Hindlimb muscle (tissue), 1 donor: ENCODE results near the gene GRAMD1A. TPM values are rescaled to one million over a fixed set of nuclear protein-coding genes. Genes with fewer than 3 reads are reported as not detected.
"Not testable (repeated sequence)": the region's sequence is repeated elsewhere in the genome, so short reads cannot be mapped to it uniquely, and the experiment has no call there.

Source experiments
- DNase-seq: peaks from one replicate; pipeline ENCODE4 v3.0.0-alpha.2; 2013
- polyA plus RNA-seq: library from polyadenylated mRNA; unstranded; fragments of 120-200 nt; gene quantifications from one replicate; pipeline ENCODE4 v1.2.1, GENCODE V29; 2013; ENCODE audit not compliant: insufficient read length

The GRAMD1A gene
- polyA plus RNA-seq, 1 donor, result 48.5 TPM

DNA sequence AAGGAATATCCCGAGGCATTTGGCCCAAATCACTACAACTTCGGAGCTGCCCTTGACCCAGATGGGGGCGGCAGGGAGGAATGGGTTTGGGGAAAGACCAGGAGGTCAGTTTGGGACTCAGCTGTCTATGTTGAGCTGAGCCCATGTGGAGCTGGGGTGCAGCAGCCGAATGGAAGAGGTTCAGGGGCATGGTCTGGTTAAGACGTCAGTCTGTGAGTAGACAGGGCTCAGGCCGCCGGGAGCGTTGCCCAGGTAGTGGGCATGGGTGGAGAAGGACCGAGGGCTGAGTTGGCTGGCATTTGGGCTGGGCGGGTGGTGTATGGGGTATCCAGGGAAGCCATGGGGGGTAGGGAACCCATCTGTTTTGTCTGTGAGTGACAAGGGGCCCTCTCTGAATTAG, 20.9 kb downstream of the GRAMD1A start:
- no peak for DNase-seq

DNA sequence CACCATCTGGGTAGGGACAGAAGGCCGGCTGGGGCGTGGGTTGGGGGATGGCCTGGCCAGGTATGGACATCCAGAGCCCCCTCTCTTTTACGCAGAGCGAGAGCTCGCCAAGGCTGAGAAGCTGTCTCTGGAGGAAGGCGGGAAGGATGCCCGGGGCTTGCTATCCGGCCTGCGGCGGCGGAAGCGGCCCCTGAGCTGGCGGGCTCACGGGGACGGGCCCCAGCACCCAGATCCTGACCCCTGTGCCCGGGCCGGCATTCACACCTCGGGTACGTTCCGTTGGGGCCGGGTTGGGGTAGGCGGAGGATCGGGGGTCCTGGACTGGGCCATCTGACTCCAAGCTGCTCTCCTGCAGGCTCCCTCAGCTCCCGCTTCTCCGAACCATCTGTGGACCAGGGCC, 21.5 kb downstream of the GRAMD1A start:
- no peak for DNase-seq

DNA sequence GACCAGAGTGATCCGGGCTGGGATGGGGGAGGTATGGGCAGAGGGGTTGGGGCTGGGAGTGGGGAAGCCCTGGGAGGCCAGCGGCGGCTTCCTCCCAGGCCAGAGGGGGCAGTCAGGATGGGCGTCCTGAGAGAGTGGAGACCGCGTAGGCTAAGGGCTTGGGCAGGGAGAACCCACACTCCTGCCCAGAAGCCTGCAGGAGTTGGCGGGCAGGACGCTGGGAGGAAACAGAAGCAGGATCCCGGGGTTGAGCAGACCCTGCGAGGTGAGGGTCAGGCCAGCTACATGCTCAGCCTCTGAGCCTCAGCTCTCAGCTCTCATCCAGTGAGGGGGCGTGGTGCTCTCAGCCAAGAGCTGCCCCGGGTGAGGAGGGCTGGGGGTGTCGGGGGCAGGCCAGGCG, 22.3 kb downstream of the GRAMD1A start:
- no peak for DNase-seq

DNA sequence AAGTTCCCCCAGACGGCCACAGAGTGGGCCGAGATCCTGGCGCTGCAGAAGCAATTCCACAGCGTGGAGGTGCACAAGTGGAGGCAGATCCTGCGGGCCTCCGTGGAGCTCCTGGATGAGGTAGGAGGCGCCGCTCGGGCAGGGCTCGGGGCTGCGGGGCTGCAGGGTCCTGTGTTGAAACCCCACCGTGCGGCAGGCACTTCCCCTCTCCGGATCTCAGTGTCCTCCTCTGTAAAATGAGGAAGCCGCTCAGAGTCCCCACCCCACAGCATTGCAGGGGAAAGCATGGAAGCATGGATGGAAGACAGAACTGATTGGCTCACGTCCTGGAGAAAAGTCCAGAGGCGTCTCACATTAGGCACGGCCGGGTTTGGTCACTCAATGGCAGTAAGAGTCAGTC, 23.3 kb downstream of the GRAMD1A start:
- DNase-seq, result no peak

DNA sequence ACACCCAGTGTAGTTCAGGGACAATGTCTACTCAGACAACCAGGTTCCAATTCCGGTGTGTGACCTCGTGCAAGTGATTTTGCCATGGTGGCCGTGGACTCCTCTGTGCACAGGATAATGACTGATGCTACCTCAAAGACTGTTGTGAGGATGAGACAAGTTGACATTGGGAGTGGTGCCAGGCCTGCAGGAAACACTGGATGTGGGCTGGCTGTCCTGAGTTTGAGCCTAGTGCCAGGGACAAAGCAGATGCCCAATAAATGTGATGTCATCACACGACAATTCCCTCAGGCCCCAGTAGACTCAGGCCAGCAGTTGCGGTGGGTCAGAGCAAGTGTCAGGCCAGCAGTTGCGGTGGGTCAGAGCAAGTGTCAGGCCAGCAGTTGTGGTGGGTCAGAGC, 24.0 kb downstream of the GRAMD1A start:
- no peak for DNase-seq

DNA sequence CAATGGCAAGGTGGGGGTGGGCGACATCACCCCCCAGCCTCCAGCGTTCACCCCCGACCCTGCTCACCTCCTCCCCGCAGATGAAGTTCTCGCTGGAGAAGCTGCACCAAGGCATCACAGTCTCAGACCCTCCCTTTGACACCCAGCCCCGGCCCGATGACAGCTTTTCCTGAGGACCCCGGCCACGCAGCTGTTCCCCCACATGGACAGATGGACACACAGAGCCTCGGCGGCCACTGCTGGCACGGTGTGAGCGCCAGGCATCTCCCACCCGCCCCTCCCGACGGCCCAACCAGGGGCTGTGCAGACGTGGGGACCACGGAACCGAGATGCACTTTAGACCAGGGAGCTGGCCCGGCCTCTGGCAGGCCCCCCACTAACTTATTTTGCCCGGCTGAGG, 25.8 kb downstream of the GRAMD1A start:
- no peak for DNase-seq

DNA sequence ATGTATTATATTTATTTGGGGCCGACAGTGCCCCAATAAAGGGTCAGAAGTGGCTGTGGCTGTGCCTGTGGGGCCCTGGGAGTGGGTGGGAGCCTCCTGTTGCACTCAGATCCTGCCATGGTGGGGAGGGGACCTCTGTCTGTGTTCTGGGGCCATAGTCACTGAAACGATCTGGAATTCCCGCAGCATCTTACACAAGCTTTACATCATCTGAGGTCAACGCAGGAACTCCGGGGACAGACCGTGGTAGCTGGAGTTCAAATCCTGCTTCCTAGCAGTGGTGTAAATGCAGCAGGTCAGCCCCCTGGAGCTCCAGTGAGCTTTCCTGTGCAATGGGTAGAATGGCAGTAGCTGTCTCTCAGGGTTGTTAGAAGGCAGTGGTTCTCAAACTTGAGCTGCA, 26.3 kb downstream of the GRAMD1A start:
- no peak for DNase-seq

DNA sequence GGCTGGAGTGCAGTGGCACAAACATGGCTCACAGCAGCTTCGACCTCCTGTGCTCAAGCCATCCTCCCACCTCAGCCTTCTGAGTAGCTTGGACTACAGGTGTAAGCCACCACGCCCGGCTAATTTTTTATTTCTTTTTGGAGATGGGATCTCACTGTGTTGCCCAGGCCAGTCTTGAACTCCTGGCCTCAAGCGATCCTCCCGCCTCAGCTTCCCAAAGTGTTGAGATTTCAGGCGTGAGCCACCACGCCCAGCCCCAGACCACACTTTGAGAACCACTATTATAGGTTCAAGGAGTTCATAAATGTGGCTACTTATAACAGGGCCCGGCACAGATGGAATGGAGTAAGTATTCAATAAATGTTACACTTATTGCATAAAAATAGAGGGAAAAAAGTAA, 26.9 kb downstream of the GRAMD1A start:
- DNase-seq, result no peak

DNA sequence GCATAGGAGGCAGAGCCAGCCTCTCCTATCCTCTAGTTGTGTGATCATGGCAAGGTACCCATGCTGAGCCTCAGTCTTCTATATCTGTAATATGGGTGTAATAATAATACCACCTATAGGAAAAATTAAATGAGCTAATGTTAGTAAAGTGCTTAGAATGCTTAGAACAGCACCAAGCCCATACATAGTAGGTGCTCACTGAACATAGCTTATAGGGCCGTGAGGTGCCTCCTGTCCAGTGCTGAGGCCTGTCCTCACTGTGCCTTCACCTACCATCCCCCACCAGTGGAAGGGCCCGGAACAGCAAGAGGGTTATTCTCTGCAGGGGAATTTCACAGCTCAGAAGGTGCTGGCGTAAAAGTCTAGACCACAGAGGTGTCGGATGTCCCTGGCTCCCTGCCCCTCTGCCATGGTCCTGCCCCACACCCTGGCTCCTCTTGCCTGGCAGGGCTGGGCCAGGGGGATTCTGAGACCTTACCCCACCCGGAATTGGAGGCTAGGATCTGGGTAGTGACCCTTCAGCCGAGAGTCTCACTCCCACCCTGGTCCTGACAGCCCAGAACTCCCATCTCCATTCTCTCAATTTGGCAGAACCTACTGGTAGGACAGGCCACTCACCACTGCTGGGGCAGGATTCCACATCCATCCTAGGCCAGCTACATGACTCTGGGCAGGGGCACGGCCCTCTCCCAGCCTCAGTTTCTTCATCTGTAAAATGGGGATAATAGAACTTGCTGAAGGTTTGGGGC, 27.9 kb downstream of the GRAMD1A start:
- DNase-seq, result no peak

DNA sequence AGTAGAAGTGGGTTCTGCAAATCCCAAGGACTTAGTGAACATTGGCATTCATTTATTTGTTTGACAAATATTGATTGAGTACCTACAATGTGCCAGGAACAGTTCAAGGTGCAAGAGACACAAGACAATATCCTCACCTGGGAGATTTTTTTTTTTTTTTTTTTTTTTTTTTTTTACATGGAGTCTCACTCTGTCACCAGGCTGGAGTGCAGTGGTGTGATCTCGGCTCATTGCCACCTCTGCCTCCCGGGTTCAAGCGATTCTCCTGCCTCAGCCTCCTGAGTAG, 28.4 kb downstream of the GRAMD1A start:
- not testable (repeated sequence) for DNase-seq

DNA sequence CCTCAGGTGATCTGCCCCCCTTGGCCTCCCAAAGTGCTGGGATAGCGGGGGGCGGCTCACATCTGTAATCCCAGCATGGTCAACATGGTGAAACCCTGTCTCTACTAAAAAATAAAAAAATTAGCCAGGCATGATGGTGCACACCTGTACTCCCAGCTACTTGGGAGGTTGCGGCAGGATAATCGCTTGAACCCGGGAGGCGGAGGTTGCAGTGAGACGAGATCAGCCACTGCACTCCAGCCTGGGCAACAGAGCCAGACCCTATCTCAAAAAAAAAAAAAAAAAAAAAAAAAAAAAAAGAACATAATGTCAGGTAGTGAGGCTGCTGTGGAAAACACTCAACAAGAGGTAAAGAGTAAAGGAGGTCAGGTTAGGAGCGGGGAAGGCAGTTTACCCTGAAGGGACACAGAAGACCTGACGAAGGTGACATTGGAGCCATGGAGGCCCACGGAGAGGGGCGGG, 29.2 kb downstream of the GRAMD1A start:
- DNase-seq, result not testable (repeated sequence)

DNA sequence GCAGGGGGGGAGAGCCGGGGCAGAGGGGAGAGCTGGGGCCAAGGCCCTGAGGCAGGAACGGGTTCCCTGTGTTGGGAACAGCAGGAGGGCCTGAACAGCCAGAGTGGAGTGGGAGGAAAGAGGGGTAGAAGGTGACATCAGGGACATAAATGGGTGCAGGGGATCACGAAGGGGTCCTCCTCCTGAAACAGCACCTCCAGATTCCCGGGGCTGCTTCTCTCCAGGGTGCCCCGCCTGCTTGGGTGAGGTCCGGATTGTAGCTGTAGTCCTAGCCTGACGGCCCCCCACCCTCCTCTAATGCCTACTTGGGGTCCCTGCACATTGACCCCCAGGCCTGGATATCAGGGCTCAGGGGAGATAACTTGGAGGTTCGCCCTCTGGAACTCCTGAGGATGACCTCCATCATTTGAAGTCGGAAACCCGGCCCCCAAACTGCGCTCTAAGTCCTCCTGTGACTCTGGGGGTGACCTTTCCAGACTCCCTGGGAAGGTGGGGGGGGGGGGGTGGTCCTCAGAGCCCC, 29.7 kb downstream of the GRAMD1A start:
- DNase-seq, result no peak

DNA sequence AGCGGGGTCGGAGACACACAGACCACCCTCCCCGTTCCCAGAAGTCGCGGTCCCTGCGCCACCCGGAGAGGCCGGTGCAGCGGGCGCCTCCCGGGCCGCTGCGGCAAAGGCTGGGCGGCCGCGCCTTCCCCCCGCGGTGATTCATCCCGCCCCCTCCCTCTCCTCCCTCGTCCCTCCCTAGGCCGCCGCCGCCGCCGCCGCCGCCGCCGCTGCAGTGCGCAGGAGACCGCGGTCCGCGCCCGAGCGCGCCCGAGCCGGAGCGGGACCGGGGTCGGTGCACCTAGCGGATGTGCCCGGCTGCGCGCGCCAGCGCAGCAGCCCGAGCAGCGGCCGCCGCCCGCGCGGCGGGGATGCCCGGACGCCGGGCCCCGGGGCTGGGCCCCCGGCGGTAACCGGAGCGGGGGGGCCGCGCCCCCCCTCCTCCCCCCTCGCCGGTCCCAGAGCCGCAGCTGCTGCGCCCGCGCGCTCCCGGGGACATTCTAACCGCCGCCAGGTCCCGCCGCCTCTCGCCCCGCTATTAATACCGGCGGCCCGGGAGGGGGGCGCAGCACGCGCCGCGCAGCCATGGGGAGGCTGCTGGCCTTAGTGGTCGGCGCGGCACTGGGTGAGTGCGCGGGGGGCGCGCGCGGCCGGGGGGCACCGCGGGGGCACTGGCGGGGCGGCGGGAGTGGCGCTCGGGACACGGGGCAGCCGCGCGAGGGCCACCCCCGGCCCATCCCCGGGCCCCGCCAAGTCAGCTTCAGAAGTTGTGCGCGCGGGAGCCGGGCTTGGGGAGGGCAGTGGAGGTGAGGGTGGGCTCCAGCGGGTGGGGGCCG, 30.3 kb downstream of the GRAMD1A start, which contains the start of gene SCN1B:
TSS of gene SCN1B (plus strand) at position 214 of the 815 bp plus-strand sequence. CDS start at position 565, 351 bp downstream.
- DNase-seq, result no peak

DNA sequence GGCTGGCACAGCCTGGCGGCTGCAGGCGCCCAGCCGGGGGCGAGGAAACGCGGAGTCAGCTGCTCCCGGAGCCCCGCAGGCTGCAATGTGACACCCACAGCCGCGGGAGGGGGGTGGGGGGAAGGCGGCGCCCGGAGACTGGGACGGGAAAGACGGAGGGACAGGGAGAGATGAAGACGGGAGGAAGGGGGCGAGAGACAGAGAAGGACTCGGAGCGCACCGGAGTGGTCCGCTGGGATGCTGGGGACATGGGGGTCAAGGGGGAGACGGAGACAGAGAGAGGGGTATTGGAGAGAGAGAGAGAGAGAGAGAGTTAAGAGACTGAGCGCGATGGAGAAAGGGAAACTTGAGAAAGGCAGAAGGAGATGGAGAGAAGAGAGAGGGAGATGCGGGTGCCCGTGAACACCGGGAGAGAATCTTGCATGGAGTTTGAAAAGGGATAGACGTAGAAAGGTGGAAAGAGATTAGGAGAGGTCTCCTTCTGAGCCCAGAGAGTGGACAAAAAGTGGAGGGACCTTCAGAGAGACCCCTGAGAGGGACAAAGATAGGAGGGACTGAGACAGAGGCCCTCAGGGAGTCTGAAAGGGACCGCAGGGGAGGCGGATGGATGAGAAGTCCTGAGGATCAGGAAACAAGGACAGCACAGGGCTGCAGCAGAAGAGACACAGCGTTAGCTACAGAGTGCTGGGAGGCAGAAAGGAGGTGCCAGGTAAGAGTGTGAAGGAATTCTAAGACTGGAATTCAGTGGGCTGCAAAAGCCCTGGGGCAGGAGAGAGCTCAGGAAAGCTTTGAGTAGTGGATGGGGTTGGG, 31.2 kb downstream of the GRAMD1A start:
- DNase-seq, result no peak

DNA sequence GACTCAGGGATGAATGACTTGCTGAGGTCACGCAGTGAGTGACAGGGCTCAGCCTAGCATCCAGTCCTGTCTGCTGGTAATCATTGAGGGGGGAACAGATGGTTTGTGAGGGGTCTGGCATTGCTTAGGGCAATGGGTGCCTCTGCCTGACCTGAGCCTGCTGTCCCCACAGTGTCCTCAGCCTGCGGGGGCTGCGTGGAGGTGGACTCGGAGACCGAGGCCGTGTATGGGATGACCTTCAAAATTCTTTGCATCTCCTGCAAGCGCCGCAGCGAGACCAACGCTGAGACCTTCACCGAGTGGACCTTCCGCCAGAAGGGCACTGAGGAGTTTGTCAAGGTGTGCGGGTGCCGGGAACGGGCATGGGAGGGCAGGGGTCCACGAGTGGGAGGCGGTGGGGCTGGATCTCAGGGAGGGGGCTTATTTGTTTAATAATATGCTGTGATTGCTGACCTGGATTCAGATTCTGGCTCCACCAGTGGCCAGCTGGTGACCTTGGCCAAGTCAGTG, 32.3 kb downstream of the GRAMD1A start:
- no peak for DNase-seq

DNA sequence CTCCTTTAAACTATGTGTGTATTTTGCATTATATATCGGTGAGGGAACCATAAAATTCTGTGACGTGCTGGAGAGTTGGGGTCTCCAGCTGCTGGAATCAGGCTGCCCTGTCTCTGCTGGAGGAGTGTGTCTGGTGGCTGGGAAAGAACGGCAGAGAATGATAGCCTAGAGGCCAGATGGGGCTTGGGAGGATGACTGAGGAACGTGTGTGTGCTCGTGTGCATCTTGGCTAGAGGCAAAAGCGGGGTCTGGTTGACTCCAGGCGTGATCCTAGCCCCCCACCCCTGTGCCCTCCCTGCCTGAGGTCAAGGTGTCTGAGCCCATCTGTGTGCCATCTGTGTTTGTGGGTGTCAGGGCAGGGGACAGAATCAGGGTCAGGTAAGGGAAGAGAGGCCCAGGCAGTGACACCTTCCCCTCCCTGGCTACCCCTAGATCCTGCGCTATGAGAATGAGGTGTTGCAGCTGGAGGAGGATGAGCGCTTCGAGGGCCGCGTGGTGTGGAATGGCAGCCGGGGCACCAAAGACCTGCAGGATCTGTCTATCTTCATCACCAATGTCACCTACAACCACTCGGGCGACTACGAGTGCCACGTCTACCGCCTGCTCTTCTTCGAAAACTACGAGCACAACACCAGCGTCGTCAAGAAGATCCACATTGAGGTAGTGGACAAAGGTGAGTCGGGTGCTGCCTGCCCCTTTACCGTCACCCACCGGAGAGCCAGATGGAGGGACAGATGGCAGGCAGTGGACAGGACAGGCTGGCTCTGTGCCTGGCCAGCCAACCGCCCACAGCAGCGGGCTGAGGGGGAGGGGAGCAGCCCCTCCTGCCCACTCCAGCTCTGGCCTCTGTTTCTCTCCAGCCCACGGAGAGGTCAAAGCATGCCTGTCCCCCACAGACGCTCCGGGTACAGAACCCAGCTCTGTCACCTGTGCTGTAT, 33.2 kb downstream of the GRAMD1A start:
- DNase-seq, result no peak

DNA sequence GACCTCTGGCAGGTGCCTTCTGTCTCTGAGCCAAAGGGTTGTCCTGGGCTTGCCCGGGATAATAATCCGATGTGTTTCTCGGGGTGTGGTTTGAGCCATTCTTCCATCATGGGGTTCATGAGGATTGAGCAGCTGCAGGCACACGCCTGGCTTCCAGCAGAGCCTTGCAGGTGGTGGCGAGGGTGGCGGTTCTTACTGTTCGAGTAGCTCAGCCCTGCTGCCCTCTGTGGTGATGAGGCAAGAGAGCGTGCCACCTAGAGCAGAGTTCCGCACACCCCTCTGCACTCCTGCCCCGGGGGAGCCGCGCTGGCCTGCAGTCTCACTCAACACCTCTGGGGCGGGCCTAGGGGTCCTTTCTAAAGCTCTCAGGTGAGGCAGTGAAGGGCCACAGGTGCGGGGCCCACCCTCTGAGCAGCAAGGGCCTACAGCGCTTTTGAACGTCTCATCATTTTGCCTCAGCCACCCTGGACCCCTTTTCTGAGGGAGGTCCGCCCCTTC, 33.9 kb downstream of the GRAMD1A start:
- no peak for DNase-seq

DNA sequence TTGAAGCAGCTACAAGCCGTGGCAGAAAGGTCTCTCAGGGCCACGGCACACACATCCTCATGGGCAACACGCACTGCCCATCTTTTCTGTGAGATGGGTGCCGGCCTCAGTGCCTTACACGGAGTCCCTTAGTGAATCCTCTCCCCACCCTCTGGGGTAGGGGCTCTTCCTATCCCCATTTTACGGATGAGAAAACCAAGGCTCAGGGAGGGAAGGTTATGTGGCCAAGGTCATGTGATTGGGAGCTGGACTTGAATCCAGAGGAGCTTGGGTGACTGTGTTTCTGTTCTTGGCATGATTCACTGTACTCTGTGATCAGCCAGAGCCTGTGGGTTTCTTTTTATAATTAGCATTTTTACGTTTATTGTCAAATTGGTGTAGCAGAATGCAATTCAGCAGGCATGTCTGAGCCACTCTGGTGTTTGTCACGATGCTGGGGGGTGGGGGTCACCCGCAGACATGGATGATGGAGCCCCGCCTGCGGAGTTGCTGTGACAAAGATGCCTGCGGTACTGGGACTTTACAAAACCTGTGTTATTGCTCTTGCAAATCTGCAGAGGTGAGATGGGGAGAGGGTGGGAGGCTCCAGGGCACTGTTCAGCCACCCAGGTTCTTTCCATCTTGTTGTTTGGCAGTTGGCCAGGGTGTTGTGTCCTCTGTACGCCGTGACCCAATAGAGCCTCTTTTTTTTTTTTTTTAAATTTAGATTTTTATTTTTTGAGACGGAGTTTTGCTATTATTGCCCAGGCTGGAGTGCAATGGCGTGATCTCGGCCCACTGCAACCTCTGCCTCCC, 34.7 kb downstream of the GRAMD1A start:
- no peak for DNase-seq

DNA sequence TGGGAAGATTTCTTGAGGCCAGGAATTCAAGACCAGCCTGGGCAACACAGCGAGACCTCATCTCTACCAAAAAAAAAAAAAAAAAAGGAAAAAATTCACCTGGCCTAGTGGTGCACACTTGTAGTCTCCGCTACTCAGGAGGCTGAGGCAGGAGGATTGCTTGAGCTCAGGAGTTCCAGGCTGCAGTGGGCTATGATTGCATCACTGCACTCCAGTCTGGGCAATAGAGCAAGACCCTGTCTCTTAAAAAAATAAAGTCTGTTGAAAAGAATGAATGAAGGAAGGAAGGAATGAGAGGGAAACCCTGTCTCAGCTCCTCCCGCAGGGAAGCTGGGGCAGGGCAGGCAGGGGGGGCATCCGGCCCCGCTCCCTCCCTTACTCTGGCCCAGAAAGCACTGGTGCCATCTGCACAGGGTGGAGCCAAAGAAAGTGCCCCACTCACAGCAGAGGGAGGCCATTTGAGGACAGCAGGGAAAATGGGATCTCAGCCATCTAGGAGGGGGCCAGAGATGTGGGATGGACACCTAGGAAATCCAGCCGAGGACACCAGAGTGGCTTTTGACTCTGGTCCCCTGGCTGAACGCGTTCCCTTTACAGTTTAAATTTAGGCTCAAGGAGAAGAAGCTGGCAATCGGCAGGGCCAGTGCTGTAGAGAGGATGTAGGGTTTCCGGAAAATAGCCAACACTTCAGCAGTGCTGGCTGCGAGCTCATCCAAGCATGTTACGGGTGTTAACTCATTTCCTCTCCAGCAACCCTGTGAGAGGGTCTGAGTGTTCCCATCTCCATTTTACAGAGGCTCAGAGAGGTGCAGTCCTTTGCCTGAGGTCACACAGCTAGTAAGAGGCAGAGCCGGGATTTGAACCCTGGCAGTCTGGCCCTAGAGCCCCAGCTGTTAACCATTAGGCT, 37.8 kb downstream of the GRAMD1A start:
- DNase-seq, result no peak
